ENCODE data around the gene SPATA12. TPM values are rescaled to one million over a fixed set of nuclear protein-coding genes. Genes with fewer than 3 reads are reported as not detected.

The SPATA12 gene
- total RNA-seq, 2 experiments from 2014 or later: not detected

DNA sequence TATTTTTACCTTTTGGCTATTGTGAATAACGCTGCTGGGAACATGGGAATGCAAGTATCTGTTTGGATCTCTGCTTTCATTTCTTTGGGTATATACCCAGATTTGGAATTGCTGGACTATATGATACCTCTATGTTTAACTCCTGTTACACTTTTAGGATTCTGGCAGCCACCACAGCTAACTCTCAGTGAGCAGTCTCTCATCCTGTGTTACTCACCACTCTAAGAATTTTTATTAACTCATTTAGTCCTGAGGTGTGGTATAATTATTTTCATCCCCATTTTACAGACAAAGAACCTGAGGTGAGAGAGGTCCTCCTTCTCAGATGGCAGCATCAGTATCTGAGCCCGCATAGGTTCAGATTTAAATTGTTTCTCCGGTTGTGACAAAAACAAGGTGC lies 1.1 kb downstream of the SPATA12 start:
- no peaks in the 10 kb centered on the region for H3K9me3 Mint-ChIP-seq
- H3K36me3 Mint-ChIP-seq (ENCODE audit: low read depth): no peaks in the 10 kb centered on the region
- no peak overlapping the region for H3K27ac Mint-ChIP-seq
- DNase-seq: no peak
- intact Hi-C loops (cut with micrococcal nuclease): no loop called here
- CTCF ChIA-PET: no interaction called here
- no peaks in the 10 kb centered on the region for H3K4me1 Mint-ChIP-seq (ENCODE audit: low read depth)
- H3K27me3 Mint-ChIP-seq (ENCODE audit: low read depth): no peaks in the 10 kb centered on the region
- no peak overlapping the region for H3K4me3 Mint-ChIP-seq

DNA sequence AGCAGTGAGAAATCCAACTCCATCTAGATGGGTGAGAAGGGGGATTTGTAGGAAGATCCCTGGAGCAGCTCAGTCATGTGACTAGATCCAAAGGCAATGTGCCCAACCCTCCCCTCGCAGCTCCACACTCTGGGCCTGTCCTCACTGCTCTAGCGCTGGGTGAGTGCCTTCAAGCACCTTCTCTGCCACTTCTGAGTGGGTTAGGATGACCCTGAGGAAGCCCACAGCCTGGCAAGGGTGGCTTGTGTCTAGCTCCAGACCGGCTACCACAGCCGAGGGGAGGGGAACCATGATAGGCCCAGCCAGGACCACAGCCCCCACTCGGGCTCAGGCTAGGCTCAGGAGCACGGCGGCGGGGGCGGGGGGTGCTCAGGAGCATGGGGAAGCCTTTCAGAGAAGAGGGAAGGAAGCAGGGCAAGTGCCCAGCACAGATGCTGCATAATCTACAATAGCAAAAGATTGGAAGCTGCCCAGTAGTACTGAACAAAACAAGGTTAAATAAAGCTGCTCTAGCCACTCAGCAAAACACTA lies 1.7 kb downstream of the SPATA12 start:
- Mint-ChIP-seq H3K27me3 (ENCODE audit: low read depth) (no peaks in the 10 kb centered on the region), H3K27ac (no peak overlapping the region), H3K4me3 (no peak overlapping the region), H3K36me3 (ENCODE audit: low read depth) (no peaks in the 10 kb centered on the region), H3K4me1 (ENCODE audit: low read depth) (no peaks in the 10 kb centered on the region), H3K9me3 (no peaks in the 10 kb centered on the region)
- intact Hi-C loops (cut with micrococcal nuclease): no loop called here
- CTCF ChIA-PET: no interaction called here
- DNase-seq: no peak

DNA sequence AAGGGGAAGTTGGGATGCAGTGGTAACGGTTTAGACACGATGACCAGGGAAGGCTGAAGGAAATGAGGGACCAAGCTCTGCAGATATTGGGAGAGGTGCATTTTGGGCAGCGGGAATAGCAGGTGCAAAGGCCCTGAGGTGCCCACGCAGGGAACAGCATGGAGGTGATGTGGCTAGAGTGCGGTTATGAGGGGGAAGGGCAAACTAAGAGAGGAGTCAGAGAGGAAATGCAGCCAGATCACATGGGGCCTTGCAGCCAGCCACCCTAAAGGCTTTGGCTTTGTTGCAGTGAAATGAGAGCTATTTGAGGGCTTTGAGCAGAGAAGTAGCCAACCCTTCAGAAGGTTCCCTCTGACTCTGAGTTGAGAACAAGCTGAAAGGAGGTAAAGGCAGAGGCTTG lies 2.6 kb downstream of the SPATA12 start:
- Mint-ChIP-seq H3K4me1 (ENCODE audit: low read depth) (no peaks in the 10 kb centered on the region), H3K27ac (no peak overlapping the region), H3K27me3 (ENCODE audit: low read depth) (no peaks in the 10 kb centered on the region), H3K9me3 (no peaks in the 10 kb centered on the region), H3K36me3 (ENCODE audit: low read depth) (no peaks in the 10 kb centered on the region), H3K4me3 (no peak overlapping the region)
- intact Hi-C loops (cut with micrococcal nuclease): no loop called here
- CTCF ChIA-PET: no interaction called here
- DNase-seq: no peak

DNA sequence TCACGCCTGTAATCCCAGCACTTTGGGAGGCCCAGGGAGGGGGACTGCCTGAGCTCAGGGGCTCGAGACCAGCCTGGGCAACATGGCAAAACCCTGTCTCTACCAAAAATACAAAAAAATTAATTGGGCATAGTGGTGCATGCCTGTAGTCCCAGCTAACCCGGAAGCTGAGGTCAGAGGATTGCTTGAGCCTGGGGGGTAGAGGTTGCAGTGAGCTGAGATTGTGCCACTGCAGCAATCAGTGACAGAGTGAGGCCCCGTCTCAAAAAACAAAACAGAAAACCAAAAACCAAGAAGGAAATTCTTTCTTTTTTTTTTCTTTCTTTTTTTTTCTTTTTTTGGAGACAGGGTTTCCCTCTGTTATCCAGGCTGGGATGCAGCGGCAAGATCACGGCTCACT lies 3.5 kb downstream of the SPATA12 start:
- intact Hi-C loops (cut with micrococcal nuclease): no loop called here
- H3K36me3 Mint-ChIP-seq (ENCODE audit: low read depth): no peaks in the 10 kb centered on the region
- CTCF ChIA-PET: interaction anchor here (0.6 to 0.7 kb wide), 2 partner anchors 12 to 335 kb away, joined by 3 to 4 read pairs; no protein-coding TSS in a partner anchor
- peaks cover 3% of the 10 kb centered on the region for H3K4me1 Mint-ChIP-seq (ENCODE audit: low read depth)
- H3K27ac Mint-ChIP-seq: no peak overlapping the region
- H3K9me3 Mint-ChIP-seq: no peaks in the 10 kb centered on the region
- no peak for DNase-seq
- no peak overlapping the region for H3K4me3 Mint-ChIP-seq
- H3K27me3 Mint-ChIP-seq (ENCODE audit: low read depth): peaks cover 6% of the 10 kb centered on the region

DNA sequence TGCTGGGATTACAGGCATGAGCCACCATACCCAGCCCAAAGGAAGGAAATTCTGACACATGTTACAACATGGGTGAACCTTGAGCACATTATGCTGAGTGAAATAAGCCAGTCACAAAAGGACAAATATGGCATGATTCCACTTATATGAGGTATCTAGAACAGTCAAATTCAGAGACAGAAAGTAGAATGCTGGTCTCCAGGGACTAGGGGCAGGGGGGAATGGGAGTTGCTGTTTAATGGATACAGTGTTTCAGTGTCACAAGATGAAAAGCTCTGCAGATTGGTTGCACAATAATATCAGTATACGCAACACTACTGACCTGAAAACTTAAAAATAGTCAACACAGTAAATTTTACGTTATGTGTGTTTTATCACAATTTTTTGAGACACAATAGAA lies 4.1 kb downstream of the SPATA12 start:
- H3K27me3 Mint-ChIP-seq (ENCODE audit: low read depth): peaks cover 6% of the 10 kb centered on the region
- CTCF ChIA-PET: no interaction called here

DNA sequence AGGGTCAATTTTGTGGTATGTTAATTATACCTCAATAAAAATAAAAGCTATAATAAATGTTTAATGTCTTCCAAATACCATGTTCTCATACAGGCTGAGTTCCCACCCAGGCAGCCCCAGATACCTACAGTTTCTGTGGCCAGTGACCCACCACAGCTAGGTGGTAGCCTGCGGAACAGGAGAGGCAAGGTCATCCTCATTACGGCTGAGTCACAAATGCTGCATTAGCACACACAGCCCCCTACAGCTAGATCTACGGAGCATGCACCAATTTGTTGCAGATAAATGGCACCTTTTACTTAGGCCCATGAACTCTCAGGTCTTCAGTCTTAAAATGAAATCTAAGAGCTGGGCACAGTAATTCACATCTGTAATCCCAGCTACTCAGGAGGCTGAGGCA lies 5.1 kb downstream of the SPATA12 start:
- CTCF ChIA-PET: no interaction called here
- H3K27me3 Mint-ChIP-seq (ENCODE audit: low read depth): peaks cover 8% of the 10 kb centered on the region
- H3K9me3 Mint-ChIP-seq: no peaks in the 10 kb centered on the region
- intact Hi-C loops (cut with micrococcal nuclease): no loop called here
- H3K4me3 Mint-ChIP-seq: no peak overlapping the region
- H3K4me1 Mint-ChIP-seq (ENCODE audit: low read depth): peaks cover 3% of the 10 kb centered on the region
- H3K27ac Mint-ChIP-seq: no peak overlapping the region
- no peaks in the 10 kb centered on the region for H3K36me3 Mint-ChIP-seq (ENCODE audit: low read depth)
- no peak for DNase-seq

More for the DNA sequence above, 4.1 kb downstream of the SPATA12 start:
- no peak overlapping the region for H3K4me3 Mint-ChIP-seq
- H3K36me3 Mint-ChIP-seq (ENCODE audit: low read depth): no peaks in the 10 kb centered on the region
- DNase-seq: no peak
- no peaks in the 10 kb centered on the region for H3K9me3 Mint-ChIP-seq
- H3K27ac Mint-ChIP-seq: no peak overlapping the region
- intact Hi-C loops (cut with micrococcal nuclease): no loop called here
- peaks cover 3% of the 10 kb centered on the region for H3K4me1 Mint-ChIP-seq (ENCODE audit: low read depth)

DNA sequence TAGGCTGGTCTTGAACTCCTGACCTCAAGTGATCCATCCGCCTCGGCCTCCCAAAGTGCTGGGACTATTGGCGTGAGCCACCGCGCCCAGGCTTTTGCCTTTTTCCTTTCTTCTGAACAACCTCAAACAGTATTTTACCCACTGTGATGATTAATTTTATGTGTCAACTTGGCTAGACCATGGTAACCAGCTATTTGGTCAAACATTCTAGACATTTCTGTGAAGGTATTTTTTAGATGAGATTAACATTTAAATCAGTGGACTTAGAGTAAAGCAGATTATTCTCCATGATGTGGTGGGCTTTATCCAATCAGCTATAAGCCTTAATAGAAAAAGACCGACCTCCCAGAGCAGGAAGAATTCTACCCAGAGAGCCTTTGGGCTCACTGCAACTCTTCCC lies 6.0 kb downstream of the SPATA12 start:
- DNase-seq: no peak
- intact Hi-C loops (cut with micrococcal nuclease): no loop called here
- Mint-ChIP-seq H3K9me3 (peaks cover 2% of the 10 kb centered on the region), H3K27me3 (ENCODE audit: low read depth) (peaks cover 11% of the 10 kb centered on the region), H3K36me3 (ENCODE audit: low read depth) (no peaks in the 10 kb centered on the region), H3K27ac (no peak overlapping the region), H3K4me3 (no peak overlapping the region), H3K4me1 (ENCODE audit: low read depth) (peaks cover 3% of the 10 kb centered on the region)
- CTCF ChIA-PET: interaction anchor here (0.9 kb wide), 1 partner anchor 118 kb away, joined by 3 read pairs; no protein-coding TSS in a partner anchor

DNA sequence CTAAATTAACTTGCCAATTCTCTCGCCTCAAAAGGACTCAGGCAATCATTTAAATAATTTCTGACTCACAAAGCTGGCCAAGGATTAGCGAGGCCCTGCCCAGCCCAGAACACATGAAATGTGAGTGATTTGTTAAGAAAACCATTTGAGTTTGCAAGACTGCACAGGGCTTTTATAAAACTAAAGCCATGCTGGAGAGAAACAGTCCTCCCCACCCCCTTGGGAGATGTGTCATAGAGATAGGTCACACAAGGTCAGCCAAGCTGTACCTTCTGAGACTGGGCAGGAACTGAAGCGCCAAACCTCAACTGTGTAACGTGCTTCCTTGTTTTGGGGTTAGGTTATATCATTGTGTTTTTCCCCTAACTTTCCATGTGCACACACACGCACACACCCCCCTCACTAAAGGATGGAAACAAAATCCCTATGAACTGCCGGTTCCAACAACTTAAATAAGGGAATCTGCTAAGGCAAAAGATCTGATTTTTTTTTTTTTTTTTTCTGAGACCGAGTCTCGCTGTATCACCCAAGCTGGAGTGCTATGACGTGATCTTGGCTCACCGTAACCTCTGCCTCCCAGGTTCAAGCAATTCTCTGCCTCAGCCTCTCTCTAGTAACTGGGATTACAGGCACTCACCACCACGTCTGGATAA lies 8.1 kb downstream of the SPATA12 start:
- no peak for DNase-seq
- Mint-ChIP-seq H3K4me3 (no peak overlapping the region), H3K27me3 (ENCODE audit: low read depth) (peaks cover 22% of the 10 kb centered on the region), H3K27ac (no peak overlapping the region), H3K36me3 (ENCODE audit: low read depth) (no peaks in the 10 kb centered on the region), H3K9me3 (peaks cover 2% of the 10 kb centered on the region), H3K4me1 (ENCODE audit: low read depth) (peaks cover 3% of the 10 kb centered on the region)
- CTCF ChIA-PET: interaction anchor here (0.6 kb wide), 2 partner anchors 13 to 97 kb away, joined by 4 read pairs; no protein-coding TSS in a partner anchor
- intact Hi-C loops (cut with micrococcal nuclease): no loop called here

DNA sequence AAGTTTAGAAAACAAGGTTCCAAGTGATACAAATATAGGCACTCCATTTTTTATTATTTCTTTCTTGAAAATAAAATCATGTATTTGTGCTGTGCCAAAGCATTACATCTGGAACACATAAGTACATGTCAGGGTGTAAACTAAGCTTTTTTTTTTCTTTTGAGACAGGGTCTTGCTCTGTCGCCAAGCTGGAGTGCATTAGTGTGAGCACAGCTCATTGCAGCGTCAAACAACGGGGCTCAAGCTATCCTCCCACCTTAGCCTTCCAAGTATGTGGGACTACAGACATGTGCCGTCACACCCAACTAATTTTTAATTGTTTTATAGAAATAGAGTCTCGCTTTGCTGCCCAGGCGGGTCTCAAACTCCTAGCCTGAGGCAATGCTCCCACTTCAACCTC lies 9.0 kb downstream of the SPATA12 start:
- intact Hi-C loops (cut with micrococcal nuclease): no loop called here
- Mint-ChIP-seq H3K36me3 (ENCODE audit: low read depth) (no peaks in the 10 kb centered on the region), H3K4me1 (ENCODE audit: low read depth) (peaks cover 3% of the 10 kb centered on the region), H3K4me3 (no peak overlapping the region), H3K27ac (no peak overlapping the region), H3K27me3 (ENCODE audit: low read depth) (peaks cover 28% of the 10 kb centered on the region), H3K9me3 (peaks cover 2% of the 10 kb centered on the region)
- CTCF ChIA-PET: interaction anchor here (0.6 kb wide), 1 partner anchor 14 kb away, joined by 4 read pairs; no protein-coding TSS in a partner anchor
- no peak for DNase-seq

DNA sequence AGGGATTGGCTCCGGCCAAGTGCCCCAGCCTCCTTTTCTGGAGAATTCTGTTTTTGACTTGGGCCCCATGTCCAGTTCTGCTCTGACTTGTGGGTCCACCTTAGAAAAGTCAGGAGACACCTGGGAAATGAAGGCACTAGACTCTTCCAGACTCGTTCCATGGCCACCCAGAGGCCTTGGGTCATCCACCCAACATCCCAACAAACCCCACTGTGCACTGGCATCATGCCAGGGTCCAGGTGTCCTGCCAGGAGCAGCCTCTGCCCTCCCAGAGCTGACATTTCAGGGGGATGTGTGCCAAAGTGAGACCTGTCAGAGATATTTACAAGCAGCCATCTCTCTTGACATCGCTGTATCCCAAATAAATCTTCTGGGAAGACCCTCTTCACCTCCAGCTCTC lies 13.2 kb downstream of the SPATA12 start:
- DNase-seq: no peak
- CTCF ChIA-PET: no interaction called here
- peaks cover 2% of the 10 kb centered on the region for H3K9me3 Mint-ChIP-seq
- H3K36me3 Mint-ChIP-seq (ENCODE audit: low read depth): no peaks in the 10 kb centered on the region
- peaks cover 57% of the 10 kb centered on the region for H3K27me3 Mint-ChIP-seq (ENCODE audit: low read depth)
- H3K27ac Mint-ChIP-seq: no peak overlapping the region
- intact Hi-C loops (cut with micrococcal nuclease): loop anchor here (10.0 kb wide), 1 partner anchor 369 kb away; no protein-coding TSS in a partner anchor
- H3K4me1 Mint-ChIP-seq (ENCODE audit: low read depth): peaks cover 4% of the 10 kb centered on the region
- H3K4me3 Mint-ChIP-seq: no peak overlapping the region

DNA sequence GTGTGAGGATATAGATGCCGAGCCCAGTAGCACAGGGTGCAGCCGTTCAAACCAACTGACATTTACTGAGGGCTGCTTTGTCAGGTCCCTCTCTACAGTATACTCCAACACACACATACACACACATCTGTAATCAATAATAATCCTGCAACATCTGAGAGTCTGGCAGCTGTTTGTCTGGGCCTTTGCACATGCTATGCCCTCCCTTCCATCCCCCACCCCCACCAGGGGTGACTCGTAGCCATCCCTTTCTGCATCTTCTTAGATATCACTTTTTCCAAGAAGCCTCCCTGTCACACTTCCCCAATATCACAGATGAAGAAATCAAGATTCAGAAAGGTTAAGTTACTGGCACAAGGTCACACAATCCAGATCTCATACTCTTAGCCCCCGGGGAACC lies 13.7 kb downstream of the SPATA12 start:
- H3K4me3 Mint-ChIP-seq: no peak overlapping the region
- H3K4me1 Mint-ChIP-seq (ENCODE audit: low read depth): peaks cover 4% of the 10 kb centered on the region
- intact Hi-C loops (cut with micrococcal nuclease): loop anchor here (10.0 kb wide), 1 partner anchor 369 kb away; no protein-coding TSS in a partner anchor
- DNase-seq: no peak
- no peak overlapping the region for H3K27ac Mint-ChIP-seq
- no peaks in the 10 kb centered on the region for H3K36me3 Mint-ChIP-seq (ENCODE audit: low read depth)
- CTCF ChIA-PET: no interaction called here
- H3K9me3 Mint-ChIP-seq: peaks cover 2% of the 10 kb centered on the region
- H3K27me3 Mint-ChIP-seq (ENCODE audit: low read depth): peaks cover 56% of the 10 kb centered on the region

DNA sequence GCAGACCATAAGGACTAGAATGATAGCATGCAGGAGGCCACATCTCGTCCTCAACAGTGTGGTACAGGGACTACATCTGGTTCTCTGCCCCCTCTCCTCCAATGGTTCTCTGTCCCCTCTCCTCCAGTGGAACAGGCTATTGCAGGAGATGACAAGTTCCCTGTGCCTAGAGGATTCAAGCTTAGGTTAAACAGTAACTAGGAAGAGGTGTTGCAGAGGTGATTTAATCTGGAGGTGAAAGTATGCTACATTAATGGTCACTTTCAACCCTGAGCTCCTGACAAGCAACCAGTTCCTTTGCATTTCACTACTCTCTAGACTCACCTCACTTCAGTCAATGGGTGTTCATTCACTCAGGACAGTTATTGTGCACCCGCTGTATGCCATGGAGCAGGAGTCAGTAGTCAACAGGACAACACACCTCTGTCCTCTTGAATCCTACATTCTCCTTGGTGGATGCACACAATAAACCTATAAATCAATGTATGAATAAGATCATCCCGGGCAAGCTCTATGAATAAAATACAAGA lies 16.0 kb downstream of the SPATA12 start:
- H3K4me3 Mint-ChIP-seq: no peak overlapping the region
- no peak overlapping the region for H3K27ac Mint-ChIP-seq
- CTCF ChIA-PET: interaction anchor here (0.6 kb wide), 1 partner anchor 257 kb away, joined by 4 read pairs; no protein-coding TSS in a partner anchor
- no peak for DNase-seq
- intact Hi-C loops (cut with micrococcal nuclease): loop anchor here (5.0 to 10.0 kb wide), 2 partner anchors 79 to 372 kb away; no protein-coding TSS in a partner anchor
- H3K27me3 Mint-ChIP-seq (ENCODE audit: low read depth): peaks cover 52% of the 10 kb centered on the region
- H3K4me1 Mint-ChIP-seq (ENCODE audit: low read depth): peaks cover 4% of the 10 kb centered on the region
- H3K9me3 Mint-ChIP-seq: no peaks in the 10 kb centered on the region
- no peaks in the 10 kb centered on the region for H3K36me3 Mint-ChIP-seq (ENCODE audit: low read depth)

Measured in activated naive CD4-positive, alpha-beta T cell treated with anti-CD3 and anti-CD28 coated beads for 36 hours (primary cell).